ENCODE data around the gene ZNF75A. TPM values are rescaled to one million over a fixed set of nuclear protein-coding genes. Genes with fewer than 3 reads are reported as not detected.

Gene ZNF75A
- total and polyA plus RNA-seq, 9 of the 15 experiments (the other 6 are each of a cell fraction or from before 2014, with no cell fraction given), result 7.2 to 24.5 (median 17.1) TPM

DNA sequence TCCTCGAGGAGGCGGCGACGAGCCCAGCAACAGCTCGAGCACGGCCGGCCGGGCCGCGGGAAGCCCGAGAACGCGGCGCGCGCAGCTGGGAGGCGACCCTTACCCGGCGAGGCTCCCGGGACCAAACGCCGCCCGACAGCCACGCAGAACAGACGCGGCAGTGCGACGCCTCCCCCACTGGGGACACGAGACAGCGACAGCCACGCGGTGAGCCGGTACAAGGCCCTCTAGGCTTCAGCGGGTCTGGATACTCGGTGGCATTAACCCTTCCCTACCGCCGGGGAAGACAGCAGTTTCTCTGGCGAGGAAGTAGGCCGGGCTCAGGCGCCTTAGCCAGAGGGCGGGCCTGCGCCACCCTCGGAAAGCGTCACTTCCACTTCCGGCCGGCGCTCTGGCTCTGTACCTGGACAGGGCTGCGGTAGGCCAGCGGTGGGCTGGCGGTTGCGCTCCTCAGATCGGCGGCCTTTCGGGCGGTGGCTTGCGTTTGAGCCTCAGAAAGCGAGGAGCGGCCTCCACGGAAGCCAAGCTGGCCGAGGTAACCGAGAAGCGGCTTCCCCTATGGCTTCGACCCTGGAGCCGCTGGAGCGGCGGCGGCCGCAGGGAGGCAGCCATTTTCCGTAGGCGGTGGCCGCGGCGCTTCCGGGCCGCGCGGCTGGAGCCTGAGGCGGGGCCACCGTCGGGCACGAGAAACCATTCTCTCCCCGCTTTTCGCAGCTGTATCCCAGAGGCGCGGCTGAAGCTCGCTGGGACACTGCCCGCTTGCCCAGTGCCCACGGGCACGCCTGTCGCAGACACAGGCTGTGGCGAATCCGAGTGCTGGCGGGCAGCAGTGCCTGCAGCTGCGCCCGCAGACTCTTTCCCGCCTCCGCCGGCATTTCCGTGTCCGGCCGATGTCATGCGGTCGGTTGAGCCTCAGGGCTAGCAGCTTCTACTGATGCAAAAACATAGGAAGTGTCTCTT, at the start of gene ZNF75A, which contains the start of gene TIGD7 (continued):
- no peak for TF ChIP-seq ZBTB26 (CRISPR knock-in tag; IDR thresholded peaks at IDR 0.05)
- peak; percentile 60 to 87; a peak in 3 of 4 replicates for TF ChIP-seq MNT (conservative IDR thresholded peaks at IDR 0.05)
- peak; percentile 93 for TF ChIP-seq SUPT5H (IDR thresholded peaks at IDR 0.05)
- no peak for TF ChIP-seq ARID1B (IDR thresholded peaks at IDR 0.05)
- no peak for TF ChIP-seq ZNF57 (CRISPR knock-in tag; IDR thresholded peaks at IDR 0.05)
- no peak for TF ChIP-seq HNRNPH1 (optimal IDR thresholded peaks at IDR 0.05; ENCODE audit: low read depth, low read length)
- TF ChIP-seq CSDE1 (IDR thresholded peaks at IDR 0.05), result no peak
- TF ChIP-seq ZFP91 (CRISPR knock-in tag; IDR thresholded peaks at IDR 0.05), result no peak
- TF ChIP-seq, protein P1, sequence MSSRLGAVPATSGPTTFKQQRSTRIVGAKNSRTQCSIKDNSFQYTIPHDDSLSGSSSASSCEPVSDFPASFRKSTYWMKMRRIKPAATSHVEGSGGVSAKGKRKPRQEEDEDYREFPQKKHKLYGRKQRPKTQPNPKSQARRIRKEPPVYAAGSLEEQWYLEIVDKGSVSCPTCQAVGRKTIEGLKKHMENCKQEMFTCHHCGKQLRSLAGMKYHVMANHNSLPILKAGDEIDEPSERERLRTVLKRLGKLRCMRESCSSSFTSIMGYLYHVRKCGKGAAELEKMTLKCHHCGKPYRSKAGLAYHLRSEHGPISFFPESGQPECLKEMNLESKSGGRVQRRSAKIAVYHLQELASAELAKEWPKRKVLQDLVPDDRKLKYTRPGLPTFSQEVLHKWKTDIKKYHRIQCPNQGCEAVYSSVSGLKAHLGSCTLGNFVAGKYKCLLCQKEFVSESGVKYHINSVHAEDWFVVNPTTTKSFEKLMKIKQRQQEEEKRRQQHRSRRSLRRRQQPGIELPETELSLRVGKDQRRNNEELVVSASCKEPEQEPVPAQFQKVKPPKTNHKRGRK (tag; IDR thresholded peaks at IDR 0.05), result no peak
- no peak for TF ChIP-seq CEBPB (tag; IDR thresholded peaks at IDR 0.05)
- TF ChIP-seq ZNF586 (CRISPR knock-in tag; conservative IDR thresholded peaks at IDR 0.05), result no peak
- TF ChIP-seq, protein P2, sequence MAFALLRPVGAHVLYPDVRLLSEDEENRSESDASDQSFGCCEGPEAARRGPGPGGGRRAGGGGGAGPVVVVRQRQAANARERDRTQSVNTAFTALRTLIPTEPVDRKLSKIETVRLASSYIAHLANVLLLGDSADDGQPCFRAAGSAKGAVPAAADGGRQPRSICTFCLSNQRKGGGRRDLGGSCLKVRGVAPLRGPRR (CRISPR knock-in tag; IDR thresholded peaks at IDR 0.05), result no peak
- TF ChIP-seq ESRRB (CRISPR knock-in tag; IDR thresholded peaks at IDR 0.05; ENCODE audit: borderline replicate concordance), result no peak
- no peak for TF ChIP-seq CAMTA2 (CRISPR knock-in tag; conservative IDR thresholded peaks at IDR 0.05)
- TF ChIP-seq, protein P3, sequence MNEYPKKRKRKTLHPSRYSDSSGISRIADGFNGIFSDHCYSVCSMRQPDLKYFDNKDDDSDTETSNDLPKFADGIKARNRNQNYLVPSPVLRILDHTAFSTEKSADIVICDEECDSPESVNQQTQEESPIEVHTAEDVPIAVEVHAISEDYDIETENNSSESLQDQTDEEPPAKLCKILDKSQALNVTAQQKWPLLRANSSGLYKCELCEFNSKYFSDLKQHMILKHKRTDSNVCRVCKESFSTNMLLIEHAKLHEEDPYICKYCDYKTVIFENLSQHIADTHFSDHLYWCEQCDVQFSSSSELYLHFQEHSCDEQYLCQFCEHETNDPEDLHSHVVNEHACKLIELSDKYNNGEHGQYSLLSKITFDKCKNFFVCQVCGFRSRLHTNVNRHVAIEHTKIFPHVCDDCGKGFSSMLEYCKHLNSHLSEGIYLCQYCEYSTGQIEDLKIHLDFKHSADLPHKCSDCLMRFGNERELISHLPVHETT (CRISPR knock-in tag; conservative IDR thresholded peaks at IDR 0.05 in 1 of 2, IDR thresholded peaks at IDR 0.05 in 1 of 2), result peak in 1 of 2 experiments; percentile 42; a peak in 1 of 4 replicates
- TF ChIP-seq KHSRP (IDR thresholded peaks at IDR 0.05), result no peak
- peak; percentile 83 for TF ChIP-seq CREB1 (IDR thresholded peaks at IDR 0.05)
- TF ChIP-seq CREB1 (CRISPR knock-in tag; IDR thresholded peaks at IDR 0.05), result peak; percentile 83
- peak; percentile 78 for TF ChIP-seq GTF2E2 (tag; IDR thresholded peaks at IDR 0.05)
